ENCODE results near the gene ARAP1. TPM values are rescaled to one million over a fixed set of nuclear protein-coding genes. Genes with fewer than 3 reads are reported as not detected.

ARAP1 gene
- total and polyA plus RNA-seq, 2 donors (not counting 3 experiments of a cell fraction or from before 2014, with no cell fraction given), result 36.8 to 66.2 TPM

- FAIRE-seq (no peak), DNase-seq (ENCODE audit: low read depth, low spot score) (no peak)
- ChIA-PET CTCF (interaction anchor here (0.8 to 13.1 kb wide), 12 partner anchors 9 to 212 kb away, joined by 3 to 339 read pairs (median 19); partner anchors contain the start of gene PDE2A), POLR2A (no interaction called here)
- H3K36me3 ChIP-seq (ENCODE audit: control insufficient read depth in 2 of 2, extremely low read depth in 1 of 2, insufficient read depth in 2 of 2, low read length in 2 of 2), result peaks cover 0 to 17% of the 10 kb centered on the region in 2 experiments
- peaks cover 3 to 4% of the 10 kb centered on the region in 2 experiments for H3K27me3 ChIP-seq (ENCODE audit: control insufficient read depth in 2 of 2, insufficient read depth in 2 of 2, low read length in 2 of 2)
- no peaks in the 10 kb centered on the region for H3K4me1 ChIP-seq (ENCODE audit: control insufficient read depth, extremely low read depth, insufficient read depth, low read length)
- no peaks in the 10 kb centered on the region for H3K9me1 ChIP-seq (replicated peaks; ENCODE audit: control insufficient read depth, extremely low read depth, insufficient read depth, low read length)
- H2AFZ ChIP-seq (ENCODE audit: low read depth, low read length), result no peak overlapping the region
- dilution Hi-C loops (cut with MboI; ENCODE audit: extremely low pct_ligation_motif_present, low sequenced_read_pairs) (no loop called here), intact Hi-C loops (cut with micrococcal nuclease) (loop anchor here (1.0 to 2.0 kb wide), 5 partner anchors 40 to 212 kb away; no protein-coding TSS in a partner anchor)
- no peak overlapping the region for H3K9ac ChIP-seq (replicated peaks; ENCODE audit: extremely low read depth, insufficient read depth, low read length)
- no peak overlapping the region for H3K27ac ChIP-seq (ENCODE audit: insufficient read depth, low read depth, low read length)
- H3K4me2 ChIP-seq (ENCODE audit: insufficient read depth, low read length), result no peak overlapping the region
- H4K20me1 ChIP-seq (replicated peaks; ENCODE audit: control insufficient read depth, extremely low read depth, insufficient read depth, low read length), result no peaks in the 10 kb centered on the region
- no peak overlapping the region for H3K4me3 ChIP-seq (replicated peaks in 1 of 3; ENCODE audit: insufficient read depth in 1 of 3, low read depth in 1 of 3, low read length in 3 of 3)
- no TSS peak for BruUV-seq (replicated peaks)
- H3K9me3 ChIP-seq (replicated peaks; ENCODE audit: control insufficient read depth, insufficient read depth, low read length), result no peaks in the 10 kb centered on the region
- no peak for TF ChIP-seq EZH2 (IDR thresholded peaks at IDR 0.05; ENCODE audit: borderline replicate concordance, low read depth, low read length, severe bottlenecking)
- TF ChIP-seq MYC (IDR thresholded peaks at IDR 0.05; ENCODE audit: low read depth, low read length), result no peak
- no peak for TF ChIP-seq MAX (IDR thresholded peaks at IDR 0.05; ENCODE audit: insufficient read depth, insufficient read length)
- H3K79me2 ChIP-seq (ENCODE audit: control insufficient read depth, insufficient read depth, low read length), result no peaks in the 10 kb centered on the region
Observed at GRCh38 chr11:72682858-72683243, 69.4 kb downstream of the ARAP1 start.

GRCh38 chr11:72682238-72682857 is 69.9 kb downstream of the ARAP1 start:
- H3K4me3 ChIP-seq (replicated peaks in 1 of 3; ENCODE audit: insufficient read depth in 1 of 3, low read depth in 1 of 3, low read length in 3 of 3), result no peak overlapping the region
- no peak overlapping the region for H3K4me2 ChIP-seq (ENCODE audit: insufficient read depth, low read length)
- H3K9me3 ChIP-seq (replicated peaks; ENCODE audit: control insufficient read depth, insufficient read depth, low read length), result no peaks in the 10 kb centered on the region
- DNase-seq (ENCODE audit: low read depth, low spot score) (no peak), FAIRE-seq (no peak)
- no TSS peak for BruUV-seq (replicated peaks)
- H3K36me3 ChIP-seq (ENCODE audit: control insufficient read depth in 2 of 2, extremely low read depth in 1 of 2, insufficient read depth in 2 of 2, low read length in 2 of 2), result peaks cover 0 to 13% of the 10 kb centered on the region in 2 experiments
- no peaks in the 10 kb centered on the region for H3K79me2 ChIP-seq (ENCODE audit: control insufficient read depth, insufficient read depth, low read length)
- intact Hi-C loops (cut with micrococcal nuclease), result loop anchor here (2.0 kb wide), 1 partner anchor 40 kb away; no protein-coding TSS in a partner anchor
- H4K20me1 ChIP-seq (replicated peaks; ENCODE audit: control insufficient read depth, extremely low read depth, insufficient read depth, low read length), result no peaks in the 10 kb centered on the region
- H3K27ac ChIP-seq (ENCODE audit: insufficient read depth, low read depth, low read length), result no peak overlapping the region
- POLR2A ChIA-PET, result no interaction called here
- H2AFZ ChIP-seq (ENCODE audit: low read depth, low read length), result no peak overlapping the region
- CTCF ChIA-PET, result interaction anchor here (0.8 to 13.1 kb wide), 12 partner anchors 9 to 211 kb away, joined by 3 to 339 read pairs (median 3); partner anchors contain the start of gene PDE2A
- H3K9me1 ChIP-seq (replicated peaks; ENCODE audit: control insufficient read depth, extremely low read depth, insufficient read depth, low read length), result no peaks in the 10 kb centered on the region
- dilution Hi-C loops (cut with MboI; ENCODE audit: extremely low pct_ligation_motif_present, low sequenced_read_pairs), result no loop called here
- peaks cover 3 to 4% of the 10 kb centered on the region in 2 experiments for H3K27me3 ChIP-seq (ENCODE audit: control insufficient read depth in 2 of 2, insufficient read depth in 2 of 2, low read length in 2 of 2)
- no peak overlapping the region for H3K9ac ChIP-seq (replicated peaks; ENCODE audit: extremely low read depth, insufficient read depth, low read length)
- TF ChIP-seq FOS (IDR thresholded peaks at IDR 0.05; ENCODE audit: borderline replicate concordance, insufficient read depth, low read length) (no peak), MAX (IDR thresholded peaks at IDR 0.05; ENCODE audit: insufficient read depth, insufficient read length) (no peak), GATA2 (IDR thresholded peaks at IDR 0.05; ENCODE audit: insufficient read depth, insufficient read length, low read depth, low read length) (no peak), POLR2AphosphoS5 (IDR thresholded peaks at IDR 0.05; ENCODE audit: insufficient read depth, low read depth, low read length) (no peak), JUN (IDR thresholded peaks at IDR 0.05; ENCODE audit: borderline replicate concordance, insufficient read depth, insufficient read length, low read depth) (no peak), EZH2 (IDR thresholded peaks at IDR 0.05; ENCODE audit: borderline replicate concordance, low read depth, low read length, severe bottlenecking) (no peak), MYC (IDR thresholded peaks at IDR 0.05; ENCODE audit: low read depth, low read length) (no peak), POLR2A (IDR thresholded peaks at IDR 0.05; ENCODE audit: low read depth, low read length) (no peak), CTCF (IDR thresholded peaks at IDR 0.05; ENCODE audit: extremely low read depth in 1 of 2, insufficient read depth in 1 of 2, low read depth in 1 of 2, low read length in 2 of 2) (no peak)
- H3K4me1 ChIP-seq (ENCODE audit: control insufficient read depth, extremely low read depth, insufficient read depth, low read length), result no peaks in the 10 kb centered on the region
